ENCODE data around the gene WASF2. TPM values are rescaled to one million over a fixed set of nuclear protein-coding genes. Genes with fewer than 3 reads are reported as not detected.
A peak's percentile ranks its signal among the peaks of the same experiment; 100 is the strongest.

The WASF2 gene
- total RNA-seq, 1 donor from 2014 or later: 189 TPM

DNA sequence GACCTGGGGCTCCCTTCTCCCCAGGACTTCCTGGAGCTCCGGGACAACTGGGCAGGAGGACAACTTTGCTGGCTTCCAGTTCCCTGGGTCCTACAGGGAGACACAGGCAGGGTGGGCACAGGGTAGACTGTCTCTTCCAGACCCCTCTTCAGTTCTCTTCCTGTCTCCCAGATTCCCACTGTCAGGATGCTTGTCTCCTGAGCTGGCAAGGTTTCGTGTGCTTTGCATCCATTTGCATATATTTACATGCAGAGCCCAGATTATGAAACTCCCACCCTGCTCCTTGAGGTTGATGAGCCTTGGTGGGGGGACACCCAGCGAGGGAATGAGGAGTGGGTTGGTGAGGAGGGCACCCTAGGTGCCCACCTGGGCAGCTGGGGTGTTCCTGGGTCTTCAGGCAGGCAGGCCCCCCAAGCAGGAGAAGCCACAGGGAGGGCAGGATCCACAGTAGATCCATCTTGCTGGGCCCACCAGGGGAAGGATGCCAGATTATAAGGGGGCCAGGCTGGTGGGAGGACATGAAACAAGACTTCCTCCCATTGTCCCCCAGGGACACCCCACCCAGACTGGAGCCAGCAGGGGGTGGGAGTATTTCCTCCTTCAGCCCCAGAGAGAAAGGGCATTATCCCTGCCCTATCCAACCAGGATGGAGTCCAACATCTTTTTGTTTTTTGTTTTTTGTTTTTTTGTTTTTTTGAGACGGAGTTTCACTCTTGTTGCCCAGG is 115.4 kb downstream of the WASF2 start, which contains the start of gene FCN3:
Gene FCN3 (minus strand): TSS at position 463 of the 725 bp plus-strand sequence. CDS start 6 bp downstream, at position 457.
- DNase-seq (ENCODE audit: extremely low spot score, unreplicated experiment): no peak
- Mint-ChIP-seq H3K4me1 (ENCODE audit: unreplicated experiment) (peaks cover 2% of the 10 kb centered on the region), H3K9me3 (ENCODE audit: unreplicated experiment) (no peaks in the 10 kb centered on the region), H3K27me3 (ENCODE audit: unreplicated experiment) (no peaks in the 10 kb centered on the region), H3K27ac (ENCODE audit: unreplicated experiment) (no peak within 1 kb of the TSS), H3K36me3 (ENCODE audit: unreplicated experiment) (no peaks in the 10 kb centered on the region), H3K4me3 (ENCODE audit: unreplicated experiment) (no peak within 1 kb of the TSS)
- TF ChIP-seq, protein P1, sequence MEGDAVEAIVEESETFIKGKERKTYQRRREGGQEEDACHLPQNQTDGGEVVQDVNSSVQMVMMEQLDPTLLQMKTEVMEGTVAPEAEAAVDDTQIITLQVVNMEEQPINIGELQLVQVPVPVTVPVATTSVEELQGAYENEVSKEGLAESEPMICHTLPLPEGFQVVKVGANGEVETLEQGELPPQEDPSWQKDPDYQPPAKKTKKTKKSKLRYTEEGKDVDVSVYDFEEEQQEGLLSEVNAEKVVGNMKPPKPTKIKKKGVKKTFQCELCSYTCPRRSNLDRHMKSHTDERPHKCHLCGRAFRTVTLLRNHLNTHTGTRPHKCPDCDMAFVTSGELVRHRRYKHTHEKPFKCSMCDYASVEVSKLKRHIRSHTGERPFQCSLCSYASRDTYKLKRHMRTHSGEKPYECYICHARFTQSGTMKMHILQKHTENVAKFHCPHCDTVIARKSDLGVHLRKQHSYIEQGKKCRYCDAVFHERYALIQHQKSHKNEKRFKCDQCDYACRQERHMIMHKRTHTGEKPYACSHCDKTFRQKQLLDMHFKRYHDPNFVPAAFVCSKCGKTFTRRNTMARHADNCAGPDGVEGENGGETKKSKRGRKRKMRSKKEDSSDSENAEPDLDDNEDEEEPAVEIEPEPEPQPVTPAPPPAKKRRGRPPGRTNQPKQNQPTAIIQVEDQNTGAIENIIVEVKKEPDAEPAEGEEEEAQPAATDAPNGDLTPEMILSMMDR (IDR thresholded peaks at IDR 0.05): no peak

DNA sequence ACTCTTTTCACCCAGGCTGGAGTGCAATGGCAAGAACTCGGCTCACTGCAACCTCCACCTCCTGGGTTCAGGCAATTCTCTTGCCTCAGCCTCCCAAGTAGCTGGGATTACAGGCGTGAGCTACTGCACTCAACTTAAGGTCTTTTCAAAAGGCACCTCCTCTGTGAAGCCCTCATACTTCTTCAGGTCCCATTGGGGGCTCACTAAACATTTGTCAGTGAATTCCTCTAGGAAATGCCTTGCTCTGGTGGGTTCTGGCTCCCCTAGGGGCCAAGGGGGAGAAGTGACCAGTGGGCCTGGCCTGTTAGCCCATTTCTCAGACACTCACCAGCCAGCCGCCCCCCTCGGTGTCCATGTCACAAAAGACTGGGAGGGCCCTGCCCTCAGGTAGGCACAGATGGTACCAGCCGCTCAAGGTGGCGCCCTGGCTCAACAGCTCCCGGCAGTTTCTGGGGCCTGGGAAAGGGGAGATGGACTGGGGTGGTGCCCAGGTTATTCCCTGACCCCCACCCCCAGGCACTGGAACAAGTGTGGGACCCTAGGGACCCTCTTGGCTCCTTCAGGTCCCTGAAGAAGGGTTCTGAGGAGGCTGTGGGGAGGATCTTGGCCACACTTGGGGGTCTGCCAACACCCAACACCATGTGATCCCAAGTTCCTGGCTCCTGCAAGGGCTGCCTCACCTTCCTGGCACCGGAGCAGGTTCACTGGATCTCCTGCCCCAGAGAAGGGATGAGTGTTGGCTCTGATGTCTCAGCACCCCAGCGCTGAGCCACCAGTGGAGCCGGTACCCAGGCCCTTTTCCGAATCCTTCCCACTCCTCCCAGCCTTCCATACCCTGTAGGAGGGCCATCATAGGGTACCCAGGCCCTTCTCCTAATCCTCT is 116.9 kb downstream of the WASF2 start:
- Mint-ChIP-seq H3K4me3 (ENCODE audit: unreplicated experiment) (no peak overlapping the region), H3K9me3 (ENCODE audit: unreplicated experiment) (no peaks in the 10 kb centered on the region), H3K27ac (ENCODE audit: unreplicated experiment) (no peak overlapping the region), H3K36me3 (ENCODE audit: unreplicated experiment) (no peaks in the 10 kb centered on the region), H3K27me3 (ENCODE audit: unreplicated experiment) (no peaks in the 10 kb centered on the region), H3K4me1 (ENCODE audit: unreplicated experiment) (peaks cover 2% of the 10 kb centered on the region)
- TF ChIP-seq, protein P1 (IDR thresholded peaks at IDR 0.05): peak; percentile 26
- DNase-seq (ENCODE audit: extremely low spot score, unreplicated experiment): no peak

DNA sequence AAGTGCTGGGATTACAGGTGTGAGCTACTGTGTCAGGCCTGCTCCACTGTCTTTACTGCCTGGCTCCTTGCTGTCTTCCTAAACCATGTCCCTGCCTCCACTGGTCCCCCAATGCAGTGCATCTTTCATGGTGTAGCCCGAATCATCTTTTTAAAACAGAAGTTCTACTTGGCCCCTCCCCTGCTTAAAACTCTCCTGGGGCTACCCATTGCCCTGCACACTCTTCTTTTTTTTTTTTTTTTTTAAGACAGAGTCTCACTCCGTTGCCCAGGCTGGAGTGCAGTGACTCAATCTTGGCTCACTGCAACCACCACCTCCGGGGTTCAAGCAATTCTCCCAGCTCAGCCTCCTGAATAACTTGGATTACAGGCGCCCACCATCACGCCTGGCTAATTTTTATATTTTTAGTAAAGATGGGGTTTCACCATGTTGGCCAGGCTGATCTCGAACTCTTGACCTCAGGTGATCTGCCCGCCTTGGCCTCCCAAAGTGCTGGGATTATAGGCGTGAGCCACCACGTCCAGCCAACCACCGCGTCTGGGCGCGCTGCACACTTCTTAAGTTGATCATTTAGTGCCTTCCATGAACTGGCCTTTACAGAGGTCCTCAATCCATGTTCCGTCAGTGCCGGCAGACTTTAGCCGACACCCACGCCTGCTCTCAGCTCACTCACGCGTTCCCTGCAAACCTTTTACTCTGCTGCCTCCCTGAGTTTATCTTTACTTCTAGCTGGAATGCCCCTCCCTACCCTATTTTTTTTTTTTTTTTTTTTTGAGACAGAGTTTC is 117.8 kb downstream of the WASF2 start:
- H3K9me3 Mint-ChIP-seq (ENCODE audit: unreplicated experiment): no peaks in the 10 kb centered on the region
- H3K27me3 Mint-ChIP-seq (ENCODE audit: unreplicated experiment): no peaks in the 10 kb centered on the region
- no peak overlapping the region for H3K4me3 Mint-ChIP-seq (ENCODE audit: unreplicated experiment)
- TF ChIP-seq, protein P1 (IDR thresholded peaks at IDR 0.05): no peak
- H3K27ac Mint-ChIP-seq (ENCODE audit: unreplicated experiment): no peak overlapping the region
- DNase-seq (ENCODE audit: extremely low spot score, unreplicated experiment): no peak
- H3K36me3 Mint-ChIP-seq (ENCODE audit: unreplicated experiment): no peaks in the 10 kb centered on the region
- peaks cover 8% of the 10 kb centered on the region for H3K4me1 Mint-ChIP-seq (ENCODE audit: unreplicated experiment)

DNA sequence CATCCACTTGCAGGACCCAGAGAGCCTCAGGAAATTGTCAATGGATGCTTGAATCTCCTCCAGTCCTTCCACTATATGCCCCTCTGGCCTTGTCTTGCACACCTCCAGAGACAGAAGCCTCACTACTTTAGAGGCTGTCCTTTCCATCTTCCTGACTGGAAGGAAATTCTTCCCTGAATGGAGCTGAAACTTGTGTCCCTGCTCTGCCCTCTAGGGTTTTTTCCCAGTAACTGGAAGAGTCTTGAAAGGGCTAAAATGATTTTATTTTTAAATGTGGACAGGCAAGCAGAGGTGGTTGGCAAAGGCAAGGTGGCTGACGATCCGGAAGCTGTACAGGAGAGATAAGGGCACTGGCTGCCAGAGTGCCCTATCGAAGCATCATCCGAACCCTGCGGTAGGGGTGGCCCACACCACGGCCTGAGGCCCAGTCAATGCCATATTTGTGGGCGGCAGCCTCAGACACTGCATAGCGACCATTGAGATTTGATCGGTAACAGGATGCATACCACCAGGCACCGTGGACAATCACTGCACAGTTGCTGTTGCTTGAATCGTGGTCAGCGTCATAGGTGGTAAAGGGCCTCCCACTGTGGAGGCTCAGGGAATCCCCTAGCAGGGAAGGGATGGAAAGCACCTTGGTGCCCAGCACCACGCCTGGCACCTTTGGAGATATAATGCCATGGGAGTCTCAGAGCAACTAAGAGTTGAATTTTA is 120.9 kb downstream of the WASF2 start:
- H3K27me3 Mint-ChIP-seq (ENCODE audit: unreplicated experiment): no peaks in the 10 kb centered on the region
- no peaks in the 10 kb centered on the region for H3K9me3 Mint-ChIP-seq (ENCODE audit: unreplicated experiment)
- H3K4me1 Mint-ChIP-seq (ENCODE audit: unreplicated experiment): peaks cover 25% of the 10 kb centered on the region
- TF ChIP-seq, protein P1 (IDR thresholded peaks at IDR 0.05): peak; percentile 39
- H3K27ac Mint-ChIP-seq (ENCODE audit: unreplicated experiment): no peak overlapping the region
- H3K36me3 Mint-ChIP-seq (ENCODE audit: unreplicated experiment): no peaks in the 10 kb centered on the region
- no peak for DNase-seq (ENCODE audit: extremely low spot score, unreplicated experiment)
- H3K4me3 Mint-ChIP-seq (ENCODE audit: unreplicated experiment): no peak overlapping the region

Data from osteocyte (in vitro differentiated cells).